ENCODE data around the gene AKT2.

AKT2 gene

DNA sequence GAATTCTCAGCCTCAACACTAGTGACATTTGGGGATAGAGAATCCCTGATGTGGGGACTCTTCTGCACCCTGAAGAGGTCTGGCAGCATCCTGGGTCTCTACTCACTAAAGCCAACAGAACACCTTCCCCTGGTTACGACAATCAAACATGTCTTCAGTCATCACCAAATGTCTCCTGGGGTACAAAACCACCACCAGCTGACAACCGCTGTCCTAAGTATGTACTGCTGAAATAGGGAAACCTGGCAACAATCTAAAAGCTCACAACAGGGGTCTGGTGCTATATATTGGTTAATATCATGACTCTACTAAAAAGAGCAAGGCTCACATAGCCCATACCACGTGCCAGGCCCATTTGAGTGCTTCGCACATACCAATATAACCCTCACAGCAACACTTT lies 13.4 kb downstream of the AKT2 start:
- no peak for DNase-seq

DNA sequence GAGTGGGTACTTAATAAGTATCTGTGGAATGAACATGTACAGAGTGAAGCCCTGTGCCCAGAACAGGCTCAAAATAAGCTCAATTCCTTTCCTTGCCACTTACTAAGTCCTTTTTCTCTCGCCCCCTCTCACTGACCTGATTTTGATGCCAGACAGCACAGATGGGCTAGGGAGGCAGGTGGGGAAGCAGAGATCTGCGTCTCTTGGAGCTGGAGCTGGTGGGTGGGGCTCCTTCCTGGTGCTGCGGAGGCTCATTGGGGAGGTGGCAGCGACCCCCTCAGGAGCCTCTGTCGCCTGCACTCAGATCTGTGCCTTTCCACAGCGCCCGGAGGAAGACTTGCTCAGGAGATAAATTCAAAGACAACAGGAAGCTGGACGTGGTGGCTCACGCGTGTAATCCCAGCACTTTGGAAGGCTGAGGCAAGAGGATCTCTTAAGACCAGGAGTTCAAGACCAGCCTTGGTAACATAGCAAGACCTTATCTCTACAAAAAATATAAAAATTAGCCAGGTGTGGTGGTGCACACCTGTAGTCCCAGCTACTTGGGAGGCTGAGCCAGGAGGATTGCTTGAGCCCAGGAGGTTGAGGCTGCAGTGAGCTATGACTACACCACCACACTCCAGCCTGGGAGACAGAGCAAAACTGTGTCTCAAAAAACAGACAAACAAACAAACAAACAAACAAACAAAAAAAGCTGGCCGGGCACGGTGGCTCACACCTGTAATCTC lies 14.6 kb downstream of the AKT2 start:
- no peak for DNase-seq

- no peak for DNase-seq
Observed at GRCh38 chr19:40269216-40269940, 15.8 kb downstream of the AKT2 start.

DNA sequence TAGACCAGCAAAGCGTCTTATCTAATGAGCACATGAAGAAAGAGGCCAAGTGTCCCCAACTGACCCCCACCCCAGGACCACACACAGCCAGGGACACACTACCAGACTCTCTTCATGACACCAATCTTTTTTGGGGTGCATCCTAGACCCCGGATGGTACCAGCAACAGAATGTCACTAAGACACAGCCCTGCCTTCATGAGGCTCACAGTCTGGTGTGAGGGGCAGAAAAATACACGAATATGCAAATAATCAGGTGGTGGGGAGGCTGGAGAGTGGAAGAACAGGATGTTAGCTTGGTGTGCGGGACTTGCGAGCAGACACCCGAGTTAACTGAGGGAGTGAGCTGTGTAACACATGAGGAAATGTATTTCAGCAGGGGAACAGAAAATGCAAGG lies 17.5 kb downstream of the AKT2 start:
- no peak for DNase-seq

GRCh38 chr19:40266912-40267600 lies 18.1 kb downstream of the AKT2 start:
- no peak for DNase-seq

DNA sequence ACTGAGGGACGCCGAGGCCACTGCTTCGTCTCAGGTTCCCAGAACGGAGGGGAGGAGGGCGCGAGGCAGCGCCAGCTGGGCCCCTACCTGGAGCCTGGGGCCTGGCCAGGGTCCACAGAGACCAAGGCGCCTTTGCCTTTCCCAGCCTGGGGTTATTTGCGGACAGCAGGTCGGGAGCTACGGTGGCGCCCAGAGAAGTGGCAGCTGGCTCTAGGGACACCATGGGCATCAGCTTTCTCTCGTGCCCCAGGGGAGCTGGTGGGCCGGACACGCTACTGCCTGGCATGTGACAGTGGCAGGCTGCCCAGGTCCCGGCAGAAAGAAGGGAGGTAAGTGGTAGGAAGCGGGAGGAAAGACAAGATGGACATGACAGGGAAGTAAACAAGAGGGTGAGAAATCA lies 19.0 kb downstream of the AKT2 start:
- DNase-seq: no peak

- no peak for DNase-seq
Observed at GRCh38 chr19:40265763-40266099, 19.4 kb downstream of the AKT2 start.

- DNase-seq: no peak
Observed at GRCh38 chr19:40265055-40265762, 19.9 kb downstream of the AKT2 start.

DNA sequence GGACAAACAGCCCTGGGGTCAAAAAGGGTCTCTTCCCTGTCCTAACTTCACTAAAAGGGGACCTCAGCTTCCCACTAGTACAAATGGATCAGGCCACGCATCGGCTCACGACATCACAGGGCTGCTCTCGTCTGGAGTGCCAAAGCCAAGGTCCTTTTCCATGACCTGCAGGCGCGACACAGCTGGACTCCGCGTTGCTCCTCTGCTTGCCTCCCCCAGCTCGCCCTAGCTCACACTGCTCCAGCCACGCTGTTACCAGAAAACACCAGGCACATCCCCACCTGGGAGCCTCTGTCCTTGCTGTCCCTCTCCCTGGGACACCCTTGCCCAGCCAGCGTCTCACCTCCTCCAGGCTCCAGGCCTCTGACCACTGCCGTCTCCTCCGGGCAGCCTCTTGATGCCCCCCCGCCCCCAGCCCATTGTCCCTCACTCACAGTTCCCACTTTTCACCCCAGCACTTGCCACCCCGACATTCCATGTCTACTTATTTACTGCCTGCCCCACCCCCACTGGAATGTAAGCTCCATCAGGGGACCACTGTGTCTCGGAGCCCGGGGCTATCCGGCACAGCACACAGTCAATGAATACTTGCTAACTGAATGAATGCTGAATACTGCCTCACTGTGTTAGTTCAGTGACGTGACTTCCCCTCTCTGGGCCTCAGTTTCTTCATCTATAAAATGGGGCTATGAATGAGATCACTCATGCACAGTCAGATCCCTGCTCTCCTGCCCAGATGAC lies 20.7 kb downstream of the AKT2 start:
- DNase-seq: no peak

- no peak for DNase-seq
Observed at GRCh38 chr19:40263440-40264313, 21.5 kb downstream of the AKT2 start.

- DNase-seq: no peak
Observed at GRCh38 chr19:40262422-40262821, 22.7 kb downstream of the AKT2 start.

- no peak for DNase-seq
Observed at GRCh38 chr19:40261631-40262030, 23.5 kb downstream of the AKT2 start.

DNA sequence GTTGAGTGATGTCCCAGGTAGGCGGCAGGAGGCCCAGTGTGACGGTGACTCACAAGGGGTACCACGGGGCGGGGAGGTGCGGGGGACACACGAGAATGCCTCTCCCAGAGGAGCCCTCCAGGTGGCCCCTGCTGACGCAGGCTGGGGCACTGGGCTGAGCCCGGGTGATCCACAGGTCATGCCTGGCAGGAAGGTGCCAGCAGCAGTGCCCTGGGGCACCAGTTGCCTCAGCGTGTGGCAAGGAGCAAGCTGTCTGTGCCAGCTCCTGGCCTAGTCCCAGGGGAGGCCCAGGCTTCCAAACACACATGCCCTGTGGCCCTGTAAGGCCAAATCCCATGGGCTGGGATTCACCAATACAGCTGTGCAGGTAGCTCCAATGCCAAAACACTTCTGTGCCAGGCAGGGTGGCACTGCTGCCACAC lies 28.0 kb downstream of the AKT2 start:
- DNase-seq: no peak

DNA sequence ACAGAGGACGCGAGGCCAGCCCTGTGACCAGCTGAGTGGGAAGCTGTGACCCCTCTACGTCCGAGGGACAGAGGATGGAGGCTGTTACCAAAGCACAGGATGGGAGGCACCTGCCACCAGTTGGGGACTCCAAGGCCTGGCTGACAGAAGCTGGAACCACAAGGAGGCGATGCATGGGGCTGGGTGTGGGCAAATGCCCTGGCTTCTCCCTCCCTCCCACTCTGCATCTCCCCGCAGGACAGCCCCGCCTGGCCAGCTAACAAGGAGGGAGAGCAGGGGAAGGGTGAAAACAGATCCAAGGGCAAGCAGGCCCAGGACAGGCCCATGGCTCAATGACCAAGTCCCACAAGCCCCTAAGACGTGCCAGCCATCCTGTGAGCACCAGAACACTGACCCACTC lies 28.6 kb downstream of the AKT2 start:
- DNase-seq: no peak

DNA sequence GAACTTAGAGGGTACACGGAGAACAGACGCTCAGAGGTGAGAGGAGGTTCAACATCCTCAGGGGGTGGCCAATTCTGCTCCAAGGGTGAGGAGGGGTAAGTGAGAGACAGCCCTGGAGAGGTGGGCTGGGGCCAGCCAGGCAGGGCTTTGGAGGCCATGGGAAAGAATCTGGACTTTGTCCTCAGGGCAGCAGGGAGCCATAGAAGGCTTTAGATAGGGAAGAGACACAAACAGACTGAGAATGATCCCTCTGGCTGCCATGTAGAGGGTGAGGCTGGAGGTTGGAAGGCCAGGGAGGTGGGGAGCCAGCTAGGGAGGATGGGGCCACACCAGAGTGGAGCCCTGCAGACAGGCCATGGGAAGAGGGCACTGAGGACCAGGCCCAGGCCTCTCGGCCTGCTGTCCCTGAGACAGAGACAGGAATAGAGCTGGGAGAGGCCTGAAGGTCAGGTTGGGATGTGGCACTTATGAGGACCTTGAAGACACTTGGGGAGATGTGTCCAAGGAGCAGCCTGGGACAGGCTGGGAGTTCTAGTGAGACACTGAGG lies 29.5 kb downstream of the AKT2 start:
- no peak for DNase-seq

- no peak for DNase-seq
Observed at GRCh38 chr19:40254714-40255418, 30.3 kb downstream of the AKT2 start.

DNA sequence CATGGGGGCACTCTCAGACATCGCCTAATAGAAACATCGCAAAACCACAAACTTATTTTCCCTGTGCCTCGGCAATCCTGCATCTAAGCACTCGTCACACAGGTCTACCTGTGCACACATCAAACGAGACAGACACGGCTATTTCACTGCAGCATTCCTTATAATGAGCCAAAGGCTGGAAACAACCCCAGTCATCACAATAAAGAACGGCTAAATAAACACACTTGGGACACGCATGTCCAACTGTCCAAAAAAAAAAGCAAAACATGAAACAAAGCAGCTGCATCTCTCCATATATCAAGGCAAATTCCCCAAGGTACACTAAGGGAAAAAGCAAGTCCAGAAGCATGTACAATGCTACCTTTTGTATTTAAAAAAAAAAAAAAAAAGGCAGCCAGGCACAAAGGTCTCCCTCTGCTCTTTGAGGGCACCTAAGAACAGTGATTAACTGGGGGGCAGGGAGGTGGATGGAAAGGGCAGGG lies 31.5 kb downstream of the AKT2 start:
- no peak for DNase-seq

DNA sequence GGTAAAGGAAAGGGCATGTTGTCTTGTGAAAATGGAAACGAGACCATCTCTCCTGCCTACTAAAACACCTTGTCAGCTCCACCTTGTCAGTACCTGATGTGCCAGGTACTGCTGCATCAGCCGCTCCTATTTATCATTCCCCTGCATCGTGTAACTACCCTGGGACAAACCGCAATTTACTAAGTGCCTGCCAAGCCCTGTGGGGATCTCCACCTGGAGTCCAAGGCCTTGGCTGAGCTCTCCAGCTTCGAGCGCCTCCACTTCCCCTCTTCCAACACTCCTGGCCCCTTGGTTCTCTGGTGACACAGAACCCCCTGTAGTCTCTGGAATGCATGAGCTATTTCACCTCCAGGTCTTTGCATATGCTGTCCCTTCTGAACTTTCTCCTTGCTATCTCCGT lies 32.8 kb downstream of the AKT2 start:
- DNase-seq: no peak

DNA sequence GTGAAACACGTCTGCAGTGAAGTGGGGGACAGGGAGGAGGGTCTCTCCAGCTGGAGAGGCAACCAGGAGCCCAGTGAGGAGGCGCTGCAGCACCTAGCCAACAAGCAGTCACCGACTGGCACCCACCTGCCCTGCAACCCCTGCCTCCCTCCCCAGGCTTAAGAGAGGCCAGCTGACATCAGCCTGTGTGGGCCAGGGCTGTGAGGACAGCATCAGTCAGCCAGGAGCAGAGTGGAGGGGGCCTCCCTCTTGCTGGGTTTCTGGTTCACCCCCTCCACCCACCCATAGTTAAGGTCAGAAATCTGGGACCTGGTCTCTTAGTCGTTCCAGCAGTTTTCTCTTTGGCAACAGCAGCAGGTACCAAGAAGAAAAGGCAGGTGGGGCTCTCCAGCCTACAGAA lies 33.2 kb downstream of the AKT2 start:
- no peak for DNase-seq

GRCh38 chr19:40251244-40251643 lies 33.9 kb downstream of the AKT2 start:
- DNase-seq: no peak

DNA sequence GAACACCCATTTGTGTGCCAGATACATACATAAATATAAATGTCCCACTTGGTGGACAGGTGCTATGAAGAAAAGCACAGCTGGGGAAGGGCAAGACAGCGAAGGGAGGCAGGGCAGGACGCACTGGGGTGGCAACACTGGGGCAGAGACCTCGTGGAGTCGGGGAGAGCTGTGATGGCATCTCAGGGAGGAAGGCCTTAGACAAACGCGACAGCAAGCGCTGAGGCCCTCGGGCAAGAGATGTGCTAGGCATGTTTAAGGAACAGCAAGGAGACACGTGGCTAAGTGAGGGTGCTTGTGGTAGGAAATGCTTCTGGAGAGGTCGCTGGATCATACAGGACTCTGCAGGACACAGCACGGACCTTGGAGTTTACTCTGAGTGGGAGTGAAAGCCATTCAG lies 35.4 kb downstream of the AKT2 start:
- no peak for DNase-seq
